ENCODE measurements around the gene GOSR1.
"Not testable (repeated sequence)": the region's sequence is repeated elsewhere in the genome, so short reads cannot be mapped to it uniquely, and the experiment has no call there.

Gene GOSR1

GRCh38 chr17:30506481-30506880, 29.3 kb downstream of the GOSR1 start:
- DNase-seq = no peak

- DNase-seq = no peak
These were observed 36.1 kb downstream of the GOSR1 start for GRCh38 chr17:30513346-30513745.

GRCh38 chr17:30514895-30515596, 37.8 kb downstream of the GOSR1 start:
- DNase-seq = no peak

GRCh38 chr17:30517786-30518185, 40.6 kb downstream of the GOSR1 start:
- no peak for DNase-seq

GRCh38 chr17:30519166-30519565, 42.0 kb downstream of the GOSR1 start:
- DNase-seq = no peak

GRCh38 chr17:30519707-30520106, 42.5 kb downstream of the GOSR1 start:
- DNase-seq = no peak

- DNase-seq = no peak
These were observed 43.2 kb downstream of the GOSR1 start for GRCh38 chr17:30520436-30520835.

GRCh38 chr17:30520882-30521281, 43.7 kb downstream of the GOSR1 start:
- no peak for DNase-seq

GRCh38 chr17:30521766-30522165, 44.6 kb downstream of the GOSR1 start:
- no peak for DNase-seq

- DNase-seq = not testable (repeated sequence)
These were observed 46.0 kb downstream of the GOSR1 start for GRCh38 chr17:30523236-30523635.

- no peak for DNase-seq
These were observed 47.6 kb downstream of the GOSR1 start for GRCh38 chr17:30524847-30525246.

- DNase-seq = no peak
These were observed 49.2 kb downstream of the GOSR1 start for GRCh38 chr17:30526401-30526800.

- DNase-seq = not testable (repeated sequence)
These were observed 51.5 kb downstream of the GOSR1 start for GRCh38 chr17:30528701-30529100.

GRCh38 chr17:30530346-30531025, 53.3 kb downstream of the GOSR1 start:
- no peak for DNase-seq

- DNase-seq = no peak
These were observed 55.7 kb downstream of the GOSR1 start for GRCh38 chr17:30532871-30533270.

- DNase-seq = no peak
These were observed 57.1 kb downstream of the GOSR1 start for GRCh38 chr17:30534298-30534697.

GRCh38 chr17:30534938-30535921, 58.0 kb downstream of the GOSR1 start:
- DNase-seq = no peak

- not testable (repeated sequence) for DNase-seq
These were observed 59.6 kb downstream of the GOSR1 start for GRCh38 chr17:30536846-30537245.

GRCh38 chr17:30537667-30538066, 60.5 kb downstream of the GOSR1 start:
- not testable (repeated sequence) for DNase-seq

- no peak for DNase-seq
These were observed 64.6 kb downstream of the GOSR1 start for GRCh38 chr17:30541802-30542201.

- DNase-seq = no peak
These were observed 66.2 kb downstream of the GOSR1 start for GRCh38 chr17:30543456-30543855.

- no peak for DNase-seq
These were observed 67.8 kb downstream of the GOSR1 start for GRCh38 chr17:30545024-30545423.

Data from NK-92 treated with Interleukin-12 subunit alpha and Interleukin-12 subunit beta, amount 100 ng/mL, for 24 hours (cell line).